HG02610 (cell line): Measurements from ENCODE around the gene PRDM10.

Experiments
- ATAC-seq: cut with Tn5 transposase; IDR thresholded peaks from one replicate; pipeline ENCODE4 v1.9.1; 2021; ENCODE audit warnings: mild to moderate bottlenecking, moderate library complexity; ENCODE audit not compliant: unreplicated experiment

PRDM10 gene

DNA sequence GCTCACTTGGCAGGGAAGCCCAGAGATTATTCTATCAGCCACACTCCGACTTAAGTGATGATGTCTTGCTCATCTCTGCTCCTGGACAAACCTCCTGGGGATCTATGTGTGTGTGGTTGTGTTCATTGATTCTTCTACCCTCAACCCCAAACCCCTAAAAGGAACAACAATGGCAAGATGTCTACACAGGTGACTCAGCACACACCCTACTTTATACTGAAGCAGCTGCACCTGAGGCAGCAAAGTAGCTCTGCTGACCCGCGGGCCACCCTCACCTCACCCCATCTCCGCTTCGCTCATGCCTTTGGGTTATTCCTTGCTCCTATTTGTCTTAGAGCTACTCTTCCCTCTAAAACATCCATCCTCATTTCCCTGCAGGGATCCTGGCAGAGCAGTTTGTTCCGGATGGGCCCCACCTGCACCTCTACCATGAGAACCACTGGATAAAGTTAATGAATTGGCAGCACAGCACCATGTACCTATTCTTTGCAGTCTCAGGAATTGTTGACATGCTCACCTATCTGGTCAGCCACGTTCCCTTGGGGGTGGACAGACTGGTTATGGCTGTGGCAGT is 148.3 kb downstream of the PRDM10 start:
- no peak for ATAC-seq

DNA sequence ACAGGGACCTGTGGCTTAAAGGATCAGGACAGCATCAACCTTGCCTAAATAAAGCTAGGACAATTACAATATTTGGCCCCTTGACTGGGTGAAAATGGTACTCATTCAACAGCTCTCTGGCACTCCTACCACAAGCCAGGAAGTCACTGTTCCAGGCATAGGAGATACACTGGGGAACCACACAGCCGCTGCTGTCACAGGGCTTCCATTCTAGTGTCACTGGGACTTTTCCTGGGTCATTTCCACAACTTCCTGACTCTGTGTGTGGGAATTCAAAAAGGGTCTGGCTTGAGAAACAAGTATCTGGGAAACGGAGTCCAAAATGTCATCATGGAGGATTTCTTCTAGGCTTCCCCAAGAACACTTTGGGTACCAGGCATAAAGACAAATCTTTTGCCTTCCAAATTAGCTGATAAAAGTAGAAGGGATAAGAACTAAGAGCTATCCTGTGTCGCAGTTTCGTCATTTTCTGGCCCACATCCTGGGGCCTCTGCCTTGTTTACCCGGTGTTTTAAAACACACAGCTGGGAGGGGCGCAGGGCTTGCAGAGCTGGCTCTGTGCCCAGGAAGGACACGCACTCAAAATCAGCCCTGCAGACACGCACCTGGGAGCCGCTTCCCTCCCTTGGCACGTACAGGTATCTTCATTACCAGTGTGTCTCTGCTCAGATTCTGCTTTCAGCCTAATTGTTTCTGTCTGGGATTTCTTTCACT is 149.0 kb downstream of the PRDM10 start:
- ATAC-seq: no peak

DNA sequence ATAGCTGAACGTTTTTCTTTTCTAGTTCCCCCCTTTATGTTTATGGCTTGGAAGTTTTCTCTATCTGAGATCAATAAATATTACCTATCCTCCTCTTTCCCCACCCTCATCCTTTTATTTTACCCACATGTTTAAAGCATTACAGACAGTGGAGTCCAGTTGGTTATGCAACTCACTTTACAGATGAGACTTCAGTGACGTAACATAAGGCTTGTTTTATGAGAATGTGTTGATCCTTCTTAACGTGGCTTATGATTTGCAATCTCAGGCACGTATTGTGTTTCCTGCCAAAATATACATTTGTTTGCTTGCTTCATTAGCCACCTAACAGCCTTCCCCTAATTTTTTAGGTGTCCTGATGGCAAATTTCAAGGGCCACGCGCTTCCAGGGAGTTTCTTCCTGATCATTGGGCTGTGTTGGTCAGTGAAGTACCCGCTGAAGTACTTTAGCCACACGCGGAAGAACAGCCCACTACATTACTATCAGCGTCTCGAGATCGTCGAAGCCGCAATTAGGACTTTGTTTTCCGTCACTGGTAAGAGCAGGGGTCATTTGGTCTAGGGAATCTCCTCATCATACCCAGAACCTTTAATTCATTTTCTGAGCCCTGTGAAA is 150.4 kb downstream of the PRDM10 start:
- no peak for ATAC-seq
